Amygdala (tissue), 56 donors: ENCODE data around the gene PDGFC.

ENCODE experiments used
- DNase-seq, 56 donors: peaks; one replicate each; lab custom pipeline; 2025; lab: John Stamatoyannopoulos, UW

Gene PDGFC

DNA sequence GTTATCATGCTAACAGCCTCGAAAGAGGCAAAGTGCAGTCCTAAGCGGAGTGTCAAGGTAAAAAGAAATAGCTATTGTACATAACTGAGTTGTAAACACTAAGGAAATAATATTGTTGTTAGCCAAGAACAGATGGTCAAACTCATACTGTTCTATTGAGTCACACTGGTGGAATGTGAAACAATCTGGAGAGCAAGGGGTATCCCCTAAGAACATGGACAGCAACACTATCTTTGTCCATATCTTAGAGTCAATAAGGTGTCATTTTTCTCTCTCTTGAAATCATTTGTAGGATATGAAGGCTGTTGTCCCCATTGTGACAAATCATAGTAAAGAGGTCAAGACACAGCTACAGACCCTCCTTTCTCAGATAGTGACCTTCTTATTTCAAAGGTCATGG is 4.5 kb upstream of the PDGFC start:
- no peak for DNase-seq

DNA sequence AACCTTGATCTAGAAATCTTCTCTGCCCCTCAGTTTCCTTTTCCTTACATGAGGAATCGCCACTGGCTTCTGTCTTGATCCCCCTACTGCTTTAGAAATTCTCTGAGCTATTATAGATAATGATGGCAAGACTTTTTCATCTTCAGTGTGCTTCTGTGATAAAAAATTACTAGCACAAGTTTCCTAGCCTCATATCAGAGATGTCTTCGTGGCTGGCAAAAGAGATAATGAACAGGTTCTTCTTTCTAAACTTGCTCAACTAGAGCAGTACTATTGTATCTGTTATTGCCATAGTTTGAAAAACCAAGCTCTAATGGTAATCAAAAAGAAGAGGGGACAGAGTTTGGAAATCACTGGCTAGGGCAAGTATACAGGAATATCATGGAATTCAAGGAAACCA is 4.1 kb upstream of the PDGFC start:
- DNase-seq = no peak

DNA sequence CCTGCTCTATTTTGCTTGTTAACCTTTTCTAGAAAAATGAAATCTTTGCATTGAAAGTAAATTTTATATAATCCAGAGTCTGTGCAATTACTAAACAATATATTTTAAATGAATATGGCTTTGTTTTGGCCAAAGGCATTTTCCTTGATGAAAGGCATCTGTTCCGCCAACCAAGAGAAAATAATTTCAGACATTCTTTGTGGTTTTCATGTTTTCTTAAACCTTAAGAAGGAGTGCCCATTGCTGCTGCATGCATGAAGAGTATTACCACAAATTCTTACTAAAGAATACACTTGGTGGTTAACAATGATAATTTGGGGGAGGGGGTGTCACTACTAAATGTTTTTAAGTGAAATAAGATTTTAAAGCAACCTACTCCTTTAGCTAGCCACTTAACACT is 2.7 kb upstream of the PDGFC start:
- DNase-seq = no peak

DNA sequence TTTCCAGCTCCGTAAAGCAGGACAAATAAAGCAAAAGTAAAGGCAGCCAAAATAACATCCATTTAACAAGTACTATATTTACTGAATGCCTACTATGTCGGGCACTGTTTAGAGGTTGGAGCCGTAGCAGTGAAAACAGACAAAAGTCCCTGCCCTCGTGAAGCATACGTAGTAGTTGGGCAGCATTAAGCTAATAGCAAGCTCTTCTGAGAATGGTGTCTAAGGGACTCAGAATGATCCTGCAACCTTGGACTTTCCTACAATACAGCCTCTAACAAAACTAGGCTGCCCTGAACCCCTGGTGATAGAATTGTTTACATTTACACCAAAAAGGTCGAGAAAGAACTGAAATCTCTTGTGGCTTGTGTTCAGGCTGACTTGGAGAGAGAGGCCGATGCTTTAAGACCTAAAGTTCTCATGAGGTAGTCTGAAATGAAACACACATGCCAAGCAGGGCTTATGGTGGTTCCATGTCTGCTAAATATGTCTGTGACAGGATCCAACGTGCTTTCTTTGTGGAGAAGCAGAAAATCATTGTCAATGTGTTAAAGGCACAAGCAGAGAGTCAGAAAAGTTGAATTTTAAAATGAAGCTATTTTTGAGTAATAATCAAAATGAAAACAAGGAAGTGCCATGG is 898 bp upstream of the PDGFC start:
- DNase-seq = peak in 2 of 56 donors; percentile 3 to 11

DNA sequence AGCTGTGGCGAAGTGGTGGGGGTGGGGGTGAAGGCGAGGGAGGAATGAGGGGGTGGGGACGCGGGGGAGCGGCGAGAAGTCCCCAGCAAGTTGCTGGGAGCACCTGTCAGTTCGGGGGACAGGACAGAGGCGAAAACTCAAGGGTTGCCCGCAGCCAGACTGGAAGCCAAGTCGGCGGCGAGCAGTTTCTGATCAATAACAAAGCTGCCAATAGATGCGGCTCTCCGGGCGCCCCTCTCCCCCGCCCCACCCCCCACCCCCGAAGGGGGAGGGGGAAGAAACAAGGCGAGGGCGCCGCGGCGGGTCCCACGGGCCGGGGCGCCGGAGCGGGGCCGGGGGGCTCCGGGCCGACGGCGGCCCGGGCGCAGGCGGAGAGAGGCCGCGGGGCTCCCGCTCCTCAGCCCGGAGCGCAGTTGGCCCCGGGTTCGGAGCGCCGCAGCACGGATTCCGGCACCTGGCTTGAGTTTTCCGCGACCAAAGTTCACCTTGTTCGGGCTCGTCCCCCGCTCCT is 379 bp downstream of the PDGFC start:
- DNase-seq = peak in 28 of 56 donors; percentile 4 to 68 (median 40)

DNA sequence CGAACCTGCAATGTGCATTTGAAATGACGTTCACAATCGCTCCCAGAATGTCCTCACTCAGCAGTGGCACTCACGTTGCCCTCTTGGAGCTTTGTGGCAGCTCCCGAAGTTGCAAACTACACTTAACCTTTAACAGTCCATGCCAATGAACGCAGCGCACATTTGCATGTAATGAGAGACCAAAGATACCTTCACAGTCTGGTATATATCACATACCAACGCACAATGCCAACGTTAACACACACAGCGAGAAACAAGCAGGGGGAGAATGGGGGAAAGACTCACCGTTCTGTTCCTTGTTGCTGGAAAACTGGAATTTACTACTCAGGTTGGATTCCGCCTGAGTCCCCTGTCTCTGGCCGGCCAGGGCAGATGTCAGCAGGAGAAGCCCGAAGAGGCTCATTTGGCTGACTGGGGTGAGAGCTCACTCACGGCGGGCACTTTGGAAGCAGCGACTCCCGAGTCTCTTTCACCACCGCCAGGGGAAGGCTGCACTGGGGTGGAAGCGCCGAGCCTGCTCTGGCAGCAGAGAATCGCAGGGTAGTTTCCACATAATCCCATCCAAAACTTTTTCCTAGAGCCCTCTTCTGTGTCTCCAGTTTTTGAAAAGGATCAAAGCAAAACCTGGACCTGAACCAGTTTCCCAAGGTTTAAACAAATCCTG is 966 bp downstream of the PDGFC start:
- DNase-seq = peak in 51 of 56 donors; percentile 3 to 68 (median 35)

DNA sequence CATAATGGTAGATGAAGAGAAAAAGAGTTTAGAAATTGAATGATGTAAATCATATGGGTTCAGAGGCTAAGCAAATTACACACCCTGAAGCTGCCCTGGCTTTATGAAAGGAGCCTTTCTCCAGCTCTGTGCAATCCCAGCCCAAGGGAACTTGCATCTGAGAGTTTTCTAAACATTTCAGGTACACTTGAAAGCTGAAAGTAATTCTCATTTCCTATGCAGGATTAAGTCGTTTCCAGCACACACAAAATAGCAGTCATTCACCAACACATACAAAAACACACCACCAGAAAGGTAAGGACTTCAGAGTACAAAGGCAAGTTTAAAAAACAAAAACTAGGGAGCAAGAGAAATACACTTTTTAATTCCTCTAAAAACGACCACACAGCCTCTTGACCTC is 1.7 kb downstream of the PDGFC start:
- DNase-seq = no peak

DNA sequence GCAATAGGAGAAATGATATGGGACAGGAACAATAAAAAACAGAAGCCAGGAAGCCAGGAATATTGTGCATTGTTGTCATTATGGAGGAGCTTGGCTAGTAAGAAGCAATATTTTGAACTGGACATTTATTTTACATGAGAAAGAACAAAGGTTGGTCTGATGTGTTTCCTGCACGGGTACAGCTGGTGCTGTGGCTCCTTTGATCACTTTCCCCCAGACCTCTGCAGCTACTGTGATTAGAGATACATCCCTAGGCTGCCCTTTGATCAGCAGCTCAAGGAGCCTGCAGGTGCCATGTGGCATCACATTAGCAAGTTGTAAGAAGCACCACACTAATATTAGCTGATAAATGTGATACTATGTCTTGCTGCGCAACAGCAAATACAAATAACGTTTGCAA is 2.5 kb downstream of the PDGFC start:
- no peak for DNase-seq

DNA sequence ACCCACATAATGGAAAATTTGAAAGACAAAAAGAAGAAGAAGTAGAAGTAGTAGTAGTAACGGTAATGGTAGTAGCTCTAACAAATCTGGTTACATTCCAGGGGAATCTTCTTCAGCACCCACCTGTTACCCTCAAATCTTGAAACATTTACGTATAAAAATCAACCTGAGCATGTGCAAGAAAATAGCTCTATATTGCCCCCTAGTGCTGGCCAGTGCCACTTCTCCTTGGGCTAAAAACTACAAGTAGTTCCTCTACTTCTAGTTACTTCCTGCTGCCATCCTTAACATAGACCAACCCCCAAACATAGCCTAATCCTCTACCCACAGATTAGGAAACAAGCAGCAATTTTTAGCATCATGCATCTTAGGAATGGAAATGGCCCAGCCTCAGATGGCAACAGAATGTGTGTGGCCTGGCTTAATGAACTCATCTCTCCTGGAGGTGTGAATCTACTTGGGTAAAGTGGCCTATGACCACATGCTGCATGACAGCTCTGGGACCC is 3.1 kb downstream of the PDGFC start:
- DNase-seq = peak in 36 of 56 donors; percentile 1 to 75 (median 23)

DNA sequence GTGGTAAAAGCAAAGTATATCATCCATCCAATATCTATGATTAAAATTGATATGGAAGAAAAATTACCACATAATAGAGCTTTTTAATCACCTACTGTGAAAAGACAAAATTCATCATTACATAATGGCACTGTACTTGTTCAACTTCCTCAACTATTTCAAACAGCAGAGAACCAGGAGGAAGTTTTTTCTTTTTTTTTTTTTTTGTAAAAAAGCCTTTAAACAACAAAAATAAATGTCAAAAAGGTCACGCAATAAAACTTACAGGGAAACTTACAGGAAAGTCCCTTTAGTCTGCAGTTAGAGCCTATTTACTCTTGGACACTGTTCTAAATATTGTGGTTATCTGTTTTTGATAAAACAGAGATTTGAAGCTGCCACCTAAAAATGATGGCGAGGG is 4.8 kb downstream of the PDGFC start:
- DNase-seq = no peak

DNA sequence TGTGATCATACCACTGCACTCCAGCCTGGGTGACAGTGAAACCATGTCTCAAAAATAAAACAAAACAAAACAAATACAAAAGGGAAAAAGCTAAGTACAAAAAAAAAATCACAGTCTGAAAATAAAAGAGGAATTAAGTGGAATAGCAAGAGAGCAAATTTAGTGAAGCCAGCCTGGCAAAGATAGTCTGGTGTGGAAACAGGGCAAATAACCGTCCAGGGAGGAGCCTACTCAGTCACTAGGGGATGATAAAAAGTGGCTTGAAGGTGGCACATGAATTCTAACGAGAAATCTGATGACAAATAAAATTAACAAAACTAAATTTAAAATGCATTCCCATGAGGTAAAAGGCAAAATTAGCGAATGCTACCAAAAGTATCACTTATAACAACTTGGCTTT is 8.2 kb downstream of the PDGFC start:
- DNase-seq = no peak

DNA sequence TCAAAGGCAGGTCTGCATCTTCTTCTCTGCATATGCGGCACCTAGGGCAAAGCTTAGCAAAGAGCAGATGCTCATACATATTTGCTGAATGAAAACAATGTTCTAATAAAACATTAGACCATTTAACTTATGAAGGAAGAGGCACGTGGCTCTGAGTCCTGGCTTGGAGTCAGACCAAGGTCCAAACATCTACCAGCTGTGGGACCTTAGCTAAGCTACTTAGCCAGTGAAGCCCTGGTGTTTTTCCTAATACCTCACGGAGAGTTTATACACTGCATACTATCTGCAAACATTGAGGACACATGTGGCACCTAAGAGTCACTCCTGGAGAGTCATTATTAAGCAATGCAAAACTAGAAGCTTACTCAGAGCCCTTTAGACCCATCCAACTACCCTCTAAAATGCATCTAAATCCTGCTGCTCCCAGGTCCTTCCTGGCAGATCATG is 9.0 kb downstream of the PDGFC start:
- no peak for DNase-seq

DNA sequence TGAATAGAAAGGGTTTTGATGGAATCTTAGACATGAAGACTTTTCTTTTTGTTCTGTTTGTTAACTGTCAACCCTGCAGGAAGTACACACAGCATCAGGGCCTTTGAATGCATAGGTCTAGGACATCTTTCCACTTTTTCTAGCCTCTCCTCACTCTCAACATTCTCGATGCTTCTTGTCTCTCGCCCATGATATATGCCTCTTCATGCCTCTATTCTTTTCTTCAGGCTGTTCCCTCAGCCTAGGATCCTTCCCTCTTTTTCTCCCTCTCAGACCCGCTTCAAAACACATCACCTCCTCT is 9.6 kb downstream of the PDGFC start:
- DNase-seq = no peak

DNA sequence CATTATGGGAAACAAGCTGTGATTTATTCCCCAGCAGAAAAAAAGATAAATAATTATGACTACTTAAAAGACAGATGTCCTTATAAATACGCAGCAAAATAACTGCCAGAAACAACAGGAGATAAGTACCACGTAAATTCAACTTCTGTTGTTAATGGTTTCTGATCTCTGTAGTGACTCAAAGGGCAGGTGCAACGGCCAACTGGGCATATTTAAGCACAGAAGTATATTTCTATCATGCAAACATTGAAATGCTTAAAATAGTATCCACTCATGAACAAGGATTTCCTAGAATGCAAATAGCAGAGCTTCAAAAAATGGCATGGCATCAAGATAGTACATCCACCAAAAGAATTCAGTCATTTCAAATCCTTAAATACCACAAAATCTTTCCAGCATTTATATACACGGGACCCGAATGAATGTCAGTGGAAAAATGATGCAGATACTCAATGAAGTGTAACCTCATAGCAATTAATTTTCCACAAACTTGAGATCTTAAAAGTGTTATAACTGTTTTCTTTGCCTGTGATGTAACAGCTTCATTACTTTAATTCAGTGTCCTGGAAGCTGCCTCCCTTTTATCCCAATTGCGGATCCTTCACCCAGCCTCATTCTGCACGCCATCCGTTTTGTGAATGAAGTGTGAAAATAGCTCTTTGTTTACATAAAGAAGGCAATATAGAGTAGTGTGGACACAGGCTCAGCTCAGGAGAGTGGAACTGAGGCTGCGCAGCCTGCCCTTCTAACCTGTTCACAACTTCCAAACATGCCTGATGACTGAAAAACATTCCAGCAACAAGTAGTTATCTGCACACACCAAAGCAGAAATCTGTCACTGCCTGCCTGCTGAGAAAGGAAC is 10.2 kb downstream of the PDGFC start:
- no peak for DNase-seq

DNA sequence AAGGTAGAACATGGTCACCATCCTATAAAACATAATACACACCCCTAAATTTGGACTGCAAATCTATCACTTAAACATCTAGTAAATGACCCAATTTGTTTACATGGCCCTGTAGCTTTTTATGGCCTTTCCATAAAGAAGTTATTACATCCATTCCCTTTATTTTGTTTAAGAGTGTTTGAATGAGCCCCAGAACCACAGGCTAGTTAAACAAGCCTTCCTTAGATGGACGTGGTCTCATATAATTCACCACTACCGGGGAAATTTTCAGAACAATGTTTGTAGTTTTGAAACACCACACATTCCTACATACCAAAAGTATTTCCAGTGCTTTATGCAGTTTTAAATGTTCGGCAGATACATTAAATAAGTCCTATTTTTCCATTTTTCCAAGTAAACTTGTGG is 12.3 kb downstream of the PDGFC start:
- DNase-seq = no peak

DNA sequence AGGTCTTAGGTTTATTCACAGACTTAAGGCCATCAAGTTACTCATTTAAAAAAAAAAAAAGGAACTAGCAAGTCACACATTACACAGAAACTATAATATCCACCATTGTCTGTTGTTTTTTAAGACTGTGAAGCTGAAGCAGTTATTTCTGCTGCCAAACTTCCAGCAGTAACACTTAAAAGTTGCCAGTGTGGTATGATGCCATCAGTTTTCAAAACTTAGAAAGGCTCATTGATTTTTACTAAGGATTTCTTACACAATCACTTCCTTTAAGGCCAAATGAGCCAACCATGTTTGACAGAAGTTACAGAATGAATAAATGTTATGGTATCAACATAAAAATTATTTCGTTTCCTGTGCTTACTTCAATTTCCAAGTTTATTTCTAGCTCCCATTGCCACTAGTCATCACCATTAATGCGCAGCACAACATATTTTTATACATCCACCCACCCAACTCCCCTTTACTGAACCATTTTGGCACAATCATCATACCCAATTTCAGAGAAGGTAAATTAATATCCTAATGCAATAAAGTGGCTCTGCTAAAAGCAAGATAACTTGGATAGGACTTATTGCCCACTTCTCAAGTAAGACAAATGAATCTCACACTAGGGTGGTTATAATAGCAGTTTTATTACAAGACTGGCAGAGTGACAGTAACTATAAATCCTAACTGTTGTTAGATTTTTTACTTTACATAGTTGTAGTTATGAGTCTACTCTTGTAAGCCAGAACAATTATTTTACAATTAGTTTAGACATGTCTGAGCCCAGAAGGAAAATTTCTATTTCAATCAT is 13.1 kb downstream of the PDGFC start:
- no peak for DNase-seq

DNA sequence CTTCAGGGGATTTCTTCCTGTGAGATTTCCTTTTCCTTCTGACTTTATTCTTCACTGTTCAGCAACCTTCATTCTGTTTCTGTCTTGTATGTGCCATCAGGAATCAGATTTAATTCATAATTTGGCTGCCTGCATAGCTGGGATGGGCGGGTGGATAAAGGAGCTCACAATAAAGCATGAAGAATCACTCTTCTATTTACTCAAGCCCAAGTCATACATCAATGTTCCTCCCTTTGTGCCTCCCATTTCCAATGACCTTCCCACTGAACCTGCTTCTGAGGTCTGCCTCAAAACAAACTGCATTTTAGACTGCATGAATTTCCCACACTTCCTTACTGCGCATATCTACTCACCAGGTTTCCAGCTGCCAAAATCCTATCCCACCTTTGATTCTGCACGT is 14.0 kb downstream of the PDGFC start:
- no peak for DNase-seq

DNA sequence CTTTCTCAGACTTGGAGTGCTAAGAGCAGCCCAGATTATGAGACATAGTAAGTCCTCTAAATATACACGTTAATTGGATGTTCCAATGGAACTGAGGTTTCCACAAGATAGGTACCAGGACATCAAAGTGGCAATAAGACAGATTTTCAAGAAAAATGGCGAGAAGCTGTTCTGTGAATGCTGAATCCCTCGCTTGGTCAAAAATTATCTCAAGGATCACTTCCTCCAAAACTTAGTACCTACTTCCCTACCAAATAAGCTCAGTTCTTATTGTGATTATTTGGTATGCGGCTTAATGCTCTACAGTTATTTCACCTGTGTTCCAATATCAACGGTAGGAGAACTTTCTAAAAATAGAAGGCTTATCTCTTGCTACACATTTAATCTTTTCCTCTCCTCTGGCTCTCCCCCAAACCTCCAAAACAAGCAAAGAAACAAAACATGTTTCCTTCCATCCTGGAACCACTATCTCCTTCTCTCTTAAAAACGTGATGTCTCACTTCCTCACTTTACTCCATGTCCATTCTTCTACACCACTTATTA is 14.7 kb downstream of the PDGFC start:
- no peak for DNase-seq

DNA sequence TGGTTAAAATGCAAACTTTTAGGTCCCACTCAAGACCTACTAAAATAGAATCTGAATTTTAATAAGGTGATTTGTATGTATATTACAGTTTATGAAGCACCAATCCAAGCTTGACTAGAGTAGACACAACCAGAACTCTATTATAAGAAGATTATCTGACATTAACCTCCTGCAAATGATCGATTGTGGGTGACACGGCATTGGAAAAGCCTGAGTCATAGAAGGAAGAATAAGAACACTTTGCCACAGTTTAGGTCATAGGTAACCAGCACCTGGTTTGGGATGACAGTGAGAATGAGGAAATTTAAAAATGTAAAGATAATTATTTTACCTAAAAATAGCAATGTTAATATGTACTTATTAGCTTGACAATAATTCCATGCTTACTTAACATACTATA is 15.2 kb downstream of the PDGFC start:
- DNase-seq = no peak

DNA sequence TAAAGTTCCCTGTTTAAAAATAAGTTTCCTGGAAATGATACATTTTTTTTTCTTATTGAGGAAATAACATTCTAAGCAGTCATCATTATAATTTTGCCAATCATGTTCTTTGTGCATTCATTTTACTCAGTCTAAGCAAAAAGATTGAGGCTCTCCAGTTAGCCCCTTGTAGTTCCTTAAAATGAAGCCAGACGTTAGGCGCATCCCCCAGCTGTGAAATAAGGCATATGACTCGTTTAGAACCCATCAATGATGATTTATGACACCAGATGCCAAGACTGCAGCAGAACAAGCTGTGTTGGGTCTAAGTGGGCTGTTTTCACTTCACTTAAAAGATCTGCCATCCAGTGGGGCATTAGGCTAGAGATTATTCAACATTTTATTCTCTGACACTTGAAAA is 17.0 kb downstream of the PDGFC start:
- DNase-seq = no peak
